Measurements from ENCODE around the gene UCK2.

DNA sequence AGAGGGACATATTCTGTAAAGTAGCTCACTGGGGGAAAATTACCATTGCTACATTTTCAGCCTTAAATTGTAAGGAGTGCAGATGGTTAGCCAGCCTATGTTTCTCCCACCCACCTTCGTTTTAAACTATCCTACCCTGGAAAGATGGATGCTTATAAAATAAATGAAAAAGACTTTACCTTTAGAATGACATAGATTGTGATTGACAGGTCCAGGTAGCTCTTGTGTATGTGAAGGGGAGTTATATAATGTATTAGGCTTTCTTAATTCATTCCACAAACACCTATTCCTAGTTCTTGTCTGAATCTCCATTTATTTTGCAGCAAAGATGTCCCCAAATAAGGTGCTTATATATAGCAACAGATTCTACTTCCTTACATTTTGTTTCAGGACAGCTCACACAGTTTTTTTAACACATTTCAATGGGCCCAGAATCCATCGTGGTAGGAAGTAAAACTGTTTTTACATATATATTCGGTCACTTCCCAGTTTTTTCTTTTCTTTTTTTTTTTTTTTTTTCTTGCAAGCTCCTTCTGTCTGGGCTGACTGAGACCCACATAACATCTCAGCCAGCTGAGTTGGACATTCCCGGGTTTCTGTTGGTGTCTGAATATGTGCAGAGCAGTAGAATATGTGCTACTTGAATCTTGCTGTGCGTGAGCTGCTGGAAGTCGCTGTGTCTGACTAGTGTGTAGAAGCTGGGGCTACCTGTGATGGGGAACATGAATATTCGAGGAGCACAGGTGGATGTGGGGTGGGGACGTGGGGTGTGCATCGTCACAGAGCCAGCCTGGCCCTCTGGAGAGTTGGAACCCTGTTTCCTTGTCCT lies 27.8 kb downstream of the UCK2 start:
- no peak for TF ChIP-seq POLR2A (IDR thresholded peaks at IDR 0.05; ENCODE audit: low read length)
- no peak for TF ChIP-seq MYC (IDR thresholded peaks at IDR 0.05; ENCODE audit: borderline replicate concordance, low read length)
- no peak for TF ChIP-seq KDM5A (IDR thresholded peaks at IDR 0.05)
- no peak for TF ChIP-seq RAD21 (conservative IDR thresholded peaks at IDR 0.05 in 1 of 2, IDR thresholded peaks at IDR 0.05 in 1 of 2)
- no peak for TF ChIP-seq MAX (IDR thresholded peaks at IDR 0.05)
- no peak for TF ChIP-seq CBX8 (IDR thresholded peaks at IDR 0.05)
- no peak for TF ChIP-seq EP300 (IDR thresholded peaks at IDR 0.05)
- TF ChIP-seq CTCF (IDR thresholded peaks at IDR 0.05) = no peak
- TF ChIP-seq MAFK (IDR thresholded peaks at IDR 0.05; ENCODE audit: partially characterized antibody) = no peak
- no peak for TF ChIP-seq ZNF302 (CRISPR knock-in tag; IDR thresholded peaks at IDR 0.05)
- no peak for TF ChIP-seq KDM1A (IDR thresholded peaks at IDR 0.05; ENCODE audit: low read depth)
- no peak for TF ChIP-seq REST (IDR thresholded peaks at IDR 0.05)

Data from A549 (cell line).